Amygdala (tissue), 56 donors: ENCODE measurements around the gene USH1C.

Experiments
- DNase-seq, 56 donors: peaks; one replicate each; lab custom pipeline; 2025; lab: John Stamatoyannopoulos, UW

USH1C gene

DNA sequence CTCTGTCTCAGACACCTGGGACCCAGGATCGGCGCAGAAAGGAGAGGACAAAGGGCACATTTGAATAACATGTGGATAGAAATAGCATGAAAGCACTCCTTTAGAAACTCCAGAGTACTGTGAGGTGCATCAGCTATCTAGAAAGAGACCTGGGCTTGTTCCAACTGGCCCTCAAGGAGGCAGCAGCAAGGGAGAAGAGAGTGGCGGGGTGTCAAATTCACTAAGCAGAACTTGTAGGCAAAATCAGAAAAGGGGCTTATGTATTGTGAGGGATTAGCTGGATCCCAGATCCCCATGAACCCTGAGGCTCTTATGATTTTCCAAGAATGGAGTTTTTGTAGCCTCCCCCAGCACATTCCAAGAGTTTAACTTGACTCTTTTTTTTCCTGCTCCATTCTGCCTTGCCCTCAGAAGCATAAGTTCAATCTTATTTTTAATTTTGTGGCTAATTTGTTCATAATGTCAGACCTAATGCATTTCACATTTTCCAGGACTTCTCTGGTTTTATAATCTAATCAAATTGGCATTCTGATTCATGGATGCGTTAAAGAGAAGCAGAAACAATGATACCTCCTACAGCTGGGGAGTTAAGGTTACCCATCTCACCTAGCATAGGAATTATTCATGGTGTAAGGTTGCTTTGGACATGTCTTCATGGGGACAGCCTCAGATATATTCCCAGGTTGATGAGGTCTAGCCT is 33.6 kb downstream of the USH1C start:
- no peak for DNase-seq

DNA sequence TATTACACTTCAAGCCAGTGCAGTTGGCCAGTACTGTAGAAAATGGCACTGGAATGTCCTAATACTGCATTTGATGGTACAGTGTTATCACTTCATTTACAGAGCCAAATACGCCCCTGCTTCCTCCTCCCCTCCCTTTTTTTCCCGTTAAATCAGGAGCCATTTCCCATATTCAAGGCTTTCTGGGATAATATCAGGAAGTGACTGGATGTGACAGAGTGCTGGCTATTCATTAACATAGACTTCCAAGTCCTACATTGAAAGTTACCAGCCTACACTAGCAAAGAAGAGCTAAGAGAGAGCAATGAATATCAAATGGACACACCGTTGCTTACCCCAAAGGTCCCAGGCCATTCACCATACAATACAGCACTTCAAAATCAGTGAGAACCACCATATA is 35.4 kb downstream of the USH1C start:
- DNase-seq: no peak

DNA sequence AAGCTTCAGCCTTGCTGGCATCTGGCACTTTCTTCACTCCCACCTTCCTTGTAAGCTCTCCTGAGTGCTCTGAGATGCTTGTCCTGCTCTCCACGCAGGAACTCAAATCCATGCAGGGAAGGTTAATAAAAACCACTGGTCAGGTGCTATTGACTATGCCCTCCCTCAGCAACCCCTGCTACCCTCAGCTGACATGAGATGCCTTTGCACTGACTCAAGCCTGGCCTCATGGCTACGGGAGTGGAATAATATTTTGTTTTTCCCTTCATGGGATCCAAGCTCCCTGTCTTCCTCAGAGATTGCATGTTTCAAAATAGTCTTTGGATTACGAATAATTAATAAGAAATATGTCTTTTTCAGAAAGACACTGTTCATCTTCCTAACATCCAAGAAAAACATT is 35.9 kb downstream of the USH1C start:
- no peak for DNase-seq

DNA sequence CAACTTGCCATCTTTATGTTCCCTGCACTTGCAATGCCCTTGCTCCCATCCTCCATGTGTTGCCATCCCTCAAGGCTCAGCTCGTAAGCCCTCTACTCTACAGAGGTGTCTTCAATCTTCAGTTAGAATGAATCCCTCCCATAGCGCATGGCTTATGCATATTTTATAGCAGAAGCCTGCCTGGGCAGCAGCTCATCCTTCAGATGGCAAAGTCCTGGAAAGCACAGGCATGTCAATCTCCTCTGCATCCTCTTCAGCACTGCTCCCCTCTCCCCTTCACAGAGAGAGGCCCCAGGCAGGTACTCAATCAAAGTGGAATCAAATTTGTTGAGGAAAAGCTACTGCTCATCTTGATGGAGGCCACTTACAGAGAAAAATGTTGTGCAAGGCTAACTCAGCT is 36.4 kb downstream of the USH1C start:
- DNase-seq: no peak

DNA sequence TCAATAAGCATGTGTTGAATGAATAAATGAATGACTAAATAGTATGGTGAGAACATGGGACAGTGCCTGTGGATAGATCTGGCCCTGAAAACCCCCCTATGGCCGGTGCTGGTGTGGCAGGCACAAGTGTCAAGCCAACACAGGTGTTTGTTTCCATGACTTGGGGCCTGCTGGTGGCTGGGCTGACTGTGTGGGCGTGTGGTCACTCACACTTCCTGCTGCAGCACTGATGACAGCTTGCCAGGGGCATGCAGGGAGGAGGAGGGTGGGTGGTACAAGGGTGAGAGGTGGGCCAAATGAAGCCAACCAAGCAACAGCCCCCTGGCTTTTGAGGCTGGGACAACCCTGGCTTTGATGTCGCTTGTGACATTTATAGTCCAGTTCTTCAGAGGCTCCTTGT is 37.3 kb downstream of the USH1C start:
- DNase-seq: no peak

DNA sequence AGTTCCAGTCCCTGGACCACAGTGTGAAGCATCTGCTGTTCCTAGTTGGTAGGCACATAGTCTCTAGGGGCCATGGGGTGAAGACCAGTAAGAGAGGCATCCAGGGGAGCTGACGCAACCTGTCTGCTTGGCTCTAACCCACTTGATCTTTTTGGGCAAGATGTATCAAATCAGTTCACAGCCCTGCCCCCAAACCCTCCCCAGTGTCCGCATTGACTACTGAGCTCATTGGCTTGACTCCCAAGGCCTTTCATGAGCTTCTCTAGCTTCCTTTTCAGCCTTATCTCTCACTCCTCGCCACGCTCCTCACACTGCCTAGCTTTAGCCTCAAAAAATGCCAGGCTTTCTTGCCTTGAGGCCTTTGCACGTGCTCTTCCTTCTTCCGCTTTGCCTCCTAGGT is 37.9 kb downstream of the USH1C start:
- DNase-seq: no peak

DNA sequence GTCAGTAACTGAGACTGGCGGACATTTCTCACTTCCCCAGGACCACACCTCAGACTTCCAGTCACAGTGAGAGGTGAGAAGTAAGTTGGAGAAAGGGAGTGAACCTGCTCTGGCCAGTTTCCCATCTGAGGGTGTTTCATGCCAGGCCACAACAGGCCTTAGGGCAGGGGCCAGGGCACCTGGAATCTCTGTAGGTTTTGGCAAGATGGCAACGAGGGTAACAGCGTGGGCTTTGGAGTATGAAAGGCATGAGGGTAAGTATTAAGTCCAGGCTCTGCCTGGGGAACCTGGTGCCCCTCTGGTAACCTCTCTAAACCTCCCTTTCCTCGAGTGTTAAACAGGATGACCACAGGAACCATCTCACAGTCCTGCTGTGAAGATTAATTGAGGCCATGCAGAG is 39.1 kb downstream of the USH1C start:
- DNase-seq: no peak

DNA sequence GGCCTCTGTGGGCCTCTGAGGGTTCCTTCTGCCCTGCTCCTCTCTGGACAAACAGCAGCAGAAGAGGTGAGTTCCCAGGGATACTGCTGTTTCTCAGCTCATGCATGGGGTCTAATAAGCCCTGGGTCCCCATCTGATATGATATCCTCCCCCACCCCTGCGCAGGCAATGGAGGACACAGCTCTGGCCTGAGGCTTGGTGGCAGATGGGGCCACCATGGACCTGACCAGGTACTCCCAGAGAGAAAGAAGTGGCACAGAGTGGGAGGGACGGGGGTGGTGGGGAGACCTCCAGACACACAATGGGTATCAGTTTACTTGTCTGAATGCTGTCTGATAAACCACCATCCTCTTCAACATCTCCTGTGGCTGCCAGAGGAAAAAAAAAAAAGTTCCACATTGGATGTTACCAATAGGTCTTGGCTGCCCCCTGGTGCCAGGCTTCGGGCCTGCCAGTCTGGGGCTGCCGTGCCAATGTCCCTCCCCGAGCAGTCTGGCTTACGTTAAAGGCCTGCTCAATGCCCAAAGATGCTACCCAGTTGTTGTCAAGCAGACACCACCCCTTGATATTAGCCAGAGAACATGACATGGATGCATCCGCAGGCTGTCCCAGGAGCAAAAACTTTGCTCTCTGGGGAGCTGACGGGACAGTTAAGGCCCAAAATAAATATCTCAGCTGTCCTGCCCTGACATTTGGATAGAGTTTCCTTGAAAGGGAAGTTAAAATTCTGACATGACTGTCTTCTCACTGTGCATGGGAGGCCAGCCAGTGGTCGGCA is 39.7 kb downstream of the USH1C start:
- DNase-seq: peak in 53 of 56 donors; percentile 9 to 83 (median 53)

DNA sequence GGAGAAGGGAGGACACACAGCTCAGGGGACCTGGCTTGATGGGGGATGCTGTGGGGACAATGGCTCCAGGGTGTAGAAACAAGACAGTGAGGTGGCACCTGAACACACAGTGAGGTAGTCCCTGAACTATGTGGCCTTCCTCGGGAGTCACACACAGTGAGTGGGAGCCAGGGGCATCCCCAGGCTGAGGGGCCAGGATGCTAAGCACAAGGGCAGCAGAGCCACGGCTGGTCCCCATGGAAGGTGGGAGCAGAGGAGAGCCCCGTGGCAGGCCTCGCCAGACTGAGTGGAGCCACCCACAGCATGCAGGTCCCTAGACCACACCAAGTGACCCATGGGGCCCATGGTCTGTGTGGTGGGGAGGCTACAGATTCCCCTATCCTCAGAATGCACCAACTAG is 41.6 kb downstream of the USH1C start:
- DNase-seq: no peak

DNA sequence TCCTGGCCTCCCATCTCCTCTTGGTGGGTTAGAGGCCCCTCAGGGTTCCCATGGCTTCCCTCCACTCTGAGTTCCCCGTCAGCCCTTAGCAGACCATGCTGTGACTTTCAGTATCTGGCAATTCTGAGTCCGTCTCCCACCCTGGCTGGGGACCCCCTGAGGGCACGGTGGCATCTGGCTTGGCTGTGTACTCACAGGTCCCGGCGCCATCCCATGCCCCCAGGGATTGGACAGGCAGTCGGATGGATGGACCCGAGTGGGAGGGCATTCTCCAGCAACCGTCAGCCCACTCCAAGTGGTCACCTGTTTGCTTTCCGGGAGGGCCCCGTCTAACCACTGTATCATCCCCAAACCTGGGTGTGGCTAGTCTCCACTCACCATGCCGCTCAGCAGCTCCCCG is 43.5 kb downstream of the USH1C start:
- DNase-seq: no peak

DNA sequence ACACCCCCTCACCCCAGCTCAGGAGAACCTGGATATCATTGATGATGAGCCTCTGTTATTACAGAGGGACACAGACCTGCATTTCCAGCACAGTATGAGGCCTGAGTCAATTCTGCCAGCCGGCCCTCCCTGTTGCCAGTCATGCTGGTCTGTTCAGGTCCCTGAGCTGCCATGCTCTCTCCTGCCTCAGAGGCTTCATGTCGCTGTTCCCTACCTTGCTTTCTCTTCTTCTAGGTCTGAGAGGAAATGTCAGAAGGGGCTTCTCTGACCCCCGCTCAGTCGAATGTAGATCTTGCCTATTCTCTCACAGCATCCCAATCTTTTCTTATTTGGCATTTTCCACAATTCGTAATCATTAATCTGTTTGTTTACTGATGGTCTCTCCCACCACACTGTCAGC is 45.7 kb downstream of the USH1C start:
- no peak for DNase-seq

DNA sequence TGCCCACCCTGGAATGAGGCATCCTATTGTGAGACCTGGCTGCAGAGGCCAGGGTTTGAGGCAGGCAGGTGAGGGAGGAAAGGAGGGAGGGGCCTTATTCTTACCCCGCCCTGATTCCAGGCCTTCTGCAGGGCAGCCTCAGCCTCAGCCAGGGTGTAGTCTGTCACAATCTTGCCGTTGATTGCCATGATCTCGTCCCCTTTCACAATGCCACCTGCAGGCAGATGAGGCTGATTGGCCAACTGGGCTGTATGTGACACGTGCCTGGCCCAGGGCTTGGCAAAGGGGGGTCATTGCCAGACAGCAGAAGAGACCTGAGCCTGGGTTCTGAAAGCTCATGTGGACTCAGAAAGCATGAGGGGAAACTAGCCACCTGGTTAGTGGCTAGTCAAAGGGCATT is 46.2 kb downstream of the USH1C start:
- no peak for DNase-seq

DNA sequence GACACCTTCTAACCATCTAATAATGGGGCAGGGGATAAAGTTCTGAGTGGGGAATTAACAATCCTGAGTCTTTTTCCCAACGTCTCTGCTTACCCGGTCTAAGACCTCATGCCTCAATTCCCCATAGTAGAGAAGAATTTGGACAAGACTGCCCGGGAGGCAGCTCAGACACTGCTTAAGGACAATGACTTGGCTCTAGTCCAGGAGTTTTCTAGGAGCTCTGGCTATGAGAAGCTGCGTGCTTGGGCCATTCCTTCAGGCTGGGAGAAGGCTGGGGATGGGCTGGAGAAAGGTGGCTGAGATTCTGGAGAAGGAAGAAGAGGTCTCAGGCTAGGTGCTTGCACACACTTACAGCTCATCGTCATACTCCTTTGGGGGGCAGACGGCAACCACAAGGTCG is 47.8 kb downstream of the USH1C start:
- DNase-seq: no peak

DNA sequence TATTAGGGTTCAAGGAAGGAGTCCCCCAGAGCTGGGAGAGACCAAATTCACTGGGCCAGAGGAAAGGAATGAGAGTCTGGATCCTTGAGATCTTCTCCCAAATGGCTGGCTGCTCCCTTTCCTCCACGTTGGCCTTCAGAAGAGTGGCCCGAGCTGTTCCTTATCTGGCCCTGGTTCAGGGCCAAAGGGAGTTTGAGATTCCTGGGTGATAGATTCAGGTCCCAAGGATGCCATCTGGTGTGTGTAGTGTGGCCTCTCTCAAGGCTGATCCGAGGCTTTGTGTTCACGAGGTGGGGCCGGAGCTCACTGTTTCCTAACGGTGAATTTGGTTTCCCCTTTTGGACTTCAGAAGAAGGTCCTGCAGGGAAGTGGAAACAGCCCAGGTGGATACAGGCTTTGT is 50.2 kb downstream of the USH1C start:
- no peak for DNase-seq

DNA sequence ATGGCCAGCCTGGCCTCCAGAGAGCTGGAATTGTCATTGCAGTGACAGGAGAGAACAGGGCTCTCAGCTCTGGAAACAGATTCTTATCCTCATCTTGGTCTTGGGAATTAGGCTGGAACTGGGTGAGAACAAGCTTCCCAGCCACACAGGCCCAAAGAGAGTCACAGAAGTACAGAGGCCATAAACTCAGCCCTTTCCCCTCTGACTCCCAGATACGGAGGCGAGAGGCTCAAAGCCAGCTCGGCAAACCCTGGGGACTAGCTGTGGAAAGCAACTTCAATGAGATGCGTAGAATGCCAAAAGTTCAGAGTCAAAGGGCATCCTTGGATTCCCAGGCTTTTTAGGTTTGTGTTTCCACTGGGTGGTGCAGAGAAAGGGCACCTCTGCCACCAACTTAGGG is 53.3 kb downstream of the USH1C start:
- no peak for DNase-seq

DNA sequence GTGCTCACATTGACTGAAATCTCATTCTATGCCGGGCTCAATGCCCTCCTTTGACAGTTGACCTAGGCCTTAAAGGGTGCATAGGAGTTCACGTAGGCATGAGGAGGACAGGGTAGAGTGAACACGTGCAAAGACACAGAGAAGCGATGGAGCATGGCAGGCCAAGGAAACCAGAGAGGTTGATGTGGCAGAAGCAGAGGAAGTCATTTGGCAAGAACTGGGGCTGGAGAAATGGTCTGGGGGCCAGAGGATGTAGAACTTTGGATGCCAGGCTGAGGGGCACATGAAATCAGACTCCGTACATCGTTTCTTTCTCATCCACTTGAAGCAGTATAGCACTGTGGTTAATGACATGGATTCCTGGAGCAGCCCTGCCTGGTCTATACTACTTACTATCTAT is 54.0 kb downstream of the USH1C start:
- DNase-seq: no peak

DNA sequence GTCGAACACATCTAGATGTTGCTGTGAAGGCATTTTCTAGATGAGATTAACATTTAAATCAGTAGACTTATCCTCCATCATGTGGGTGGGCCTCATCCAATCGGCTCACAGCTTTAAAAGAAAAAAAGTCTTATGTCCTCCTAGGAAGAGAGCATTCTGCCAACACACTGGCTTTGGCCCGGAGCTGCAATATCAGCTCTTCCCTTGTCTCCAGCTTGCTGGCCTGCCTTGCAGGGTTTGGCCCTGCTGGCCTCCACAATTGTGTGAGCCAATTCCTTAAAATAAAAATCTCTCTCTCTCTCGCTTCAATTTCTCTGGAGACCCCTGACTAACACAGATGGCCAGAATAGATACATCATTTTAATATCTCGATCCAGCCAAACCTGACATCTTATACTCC is 54.5 kb downstream of the USH1C start:
- DNase-seq: no peak

DNA sequence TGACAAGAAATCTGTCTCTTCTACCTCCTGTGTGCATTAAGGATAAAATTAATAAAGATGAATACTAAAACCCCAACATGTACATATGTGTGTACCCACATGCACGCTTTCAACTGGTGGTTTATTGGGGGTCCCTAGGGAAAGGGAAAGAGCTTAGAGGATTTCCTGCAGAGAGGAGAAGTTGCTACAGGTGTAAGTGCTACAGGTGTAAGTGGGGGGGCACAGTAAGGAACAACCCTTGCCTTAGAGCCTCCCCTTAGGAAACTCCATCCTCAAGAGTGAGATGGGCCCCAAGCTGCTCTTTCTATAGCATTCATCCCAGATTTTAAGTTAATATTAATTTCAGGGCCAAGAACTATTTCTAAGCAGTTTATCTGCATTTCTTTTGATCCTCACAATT is 55.7 kb downstream of the USH1C start:
- no peak for DNase-seq

DNA sequence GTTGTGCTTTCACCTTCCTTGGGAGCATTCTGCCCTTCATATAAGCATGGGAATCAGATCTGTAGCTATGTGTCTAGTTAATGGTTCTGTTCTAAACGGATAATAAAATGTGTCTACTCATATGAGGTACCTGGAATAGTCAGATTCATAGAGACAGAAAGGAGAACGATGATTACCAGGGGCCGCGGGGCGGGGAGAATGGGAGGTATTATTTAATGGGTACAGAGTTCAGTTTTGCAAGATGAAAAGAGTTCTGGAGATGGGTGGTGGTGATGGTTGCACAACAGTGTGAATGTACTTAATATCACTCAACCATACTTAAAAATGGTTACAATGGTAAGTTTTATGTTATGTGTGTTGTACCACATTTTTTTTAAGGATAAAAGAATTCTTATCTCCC is 57.6 kb downstream of the USH1C start:
- DNase-seq: no peak

DNA sequence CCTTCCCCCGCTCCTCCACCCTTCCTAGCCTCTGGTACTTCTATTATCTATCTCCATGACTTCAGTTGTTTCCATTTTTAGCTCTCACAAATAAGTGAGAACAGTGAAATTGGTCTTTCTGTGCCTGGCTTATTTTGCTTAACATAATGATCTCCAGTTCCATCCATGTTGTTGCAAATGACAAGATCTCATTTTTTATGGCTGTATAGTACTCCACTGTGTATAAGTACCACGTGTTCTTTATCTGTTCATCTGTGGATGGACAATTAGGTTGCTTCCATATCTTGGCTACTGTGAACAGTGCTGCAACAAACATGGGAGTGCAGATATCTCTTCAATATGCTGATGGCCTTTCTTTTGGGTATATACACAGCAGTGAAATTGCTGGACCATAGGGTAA is 60.7 kb downstream of the USH1C start:
- no peak for DNase-seq

DNA sequence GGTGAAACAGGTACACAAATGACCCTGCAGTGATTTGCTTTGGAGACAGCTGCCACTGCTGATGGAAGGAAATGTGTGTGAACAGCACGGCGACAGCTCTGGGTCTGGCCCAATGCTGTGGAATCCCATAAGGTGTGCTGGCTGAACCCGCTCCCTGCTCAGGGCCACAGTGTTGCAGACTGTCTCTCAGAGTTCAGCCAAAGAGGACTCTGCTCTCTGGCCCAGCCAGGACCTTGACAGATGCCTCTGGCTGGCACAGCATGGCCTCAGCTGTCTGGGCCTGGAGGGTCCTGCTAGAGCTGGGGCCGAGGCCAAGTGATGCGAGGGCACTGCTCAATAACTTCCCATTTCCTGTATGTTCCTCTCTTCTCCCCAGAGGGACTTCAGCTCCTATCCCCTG is 62.3 kb downstream of the USH1C start:
- DNase-seq: no peak
